ENCODE measurements around the gene SSTR4.
"Not testable (repeated sequence)": the region's sequence is repeated elsewhere in the genome, so short reads cannot be mapped to it uniquely, and the experiment has no call there.

SSTR4 gene

GRCh38 chr20:23018941-23019340, 16.2 kb upstream of the SSTR4 start:
- Histone ChIP-seq H3K4me1 (ENCODE audit: control insufficient read depth, insufficient read depth, low read length) (no peaks in the 10 kb centered on the region), H3K36me3 (ENCODE audit: control insufficient read depth, insufficient read depth, low read length) (no peaks in the 10 kb centered on the region), H3K9me3 (ENCODE audit: control insufficient read depth, insufficient read depth, low read length) (peaks cover 3% of the 10 kb centered on the region; the same call in 1 of the 2 replicates), H3K9ac (ENCODE audit: low read depth, low read length) (no peak overlapping the region), H3K27me3 (ENCODE audit: control insufficient read depth, insufficient read depth, low read length) (no peaks in the 10 kb centered on the region), H3K27ac (ENCODE audit: low read depth, low read length) (no peak overlapping the region), H3K4me3 (ENCODE audit: low read depth, low read length) (no peak overlapping the region)

GRCh38 chr20:23019403-23019802, 15.7 kb upstream of the SSTR4 start:
- no peaks in the 10 kb centered on the region for H3K27me3 ChIP-seq (ENCODE audit: control insufficient read depth, insufficient read depth, low read length)
- no peak overlapping the region for H3K27ac ChIP-seq (ENCODE audit: low read depth, low read length)
- no peaks in the 10 kb centered on the region for H3K4me1 ChIP-seq (ENCODE audit: control insufficient read depth, insufficient read depth, low read length)
- no peaks in the 10 kb centered on the region for H3K36me3 ChIP-seq (ENCODE audit: control insufficient read depth, insufficient read depth, low read length)
- H3K9ac ChIP-seq (ENCODE audit: low read depth, low read length), result no peak overlapping the region
- H3K9me3 ChIP-seq (ENCODE audit: control insufficient read depth, insufficient read depth, low read length), result peaks cover 3% of the 10 kb centered on the region; the same call in 1 of the 2 replicates
- no peak overlapping the region for H3K4me3 ChIP-seq (ENCODE audit: low read depth, low read length)

- Histone ChIP-seq H3K4me1 (ENCODE audit: control insufficient read depth, insufficient read depth, low read length) (no peaks in the 10 kb centered on the region), H3K27ac (ENCODE audit: low read depth, low read length) (no peak overlapping the region)
Observed at GRCh38 chr20:23020230-23021018, 14.7 kb upstream of the SSTR4 start.

GRCh38 chr20:23021541-23021940, 13.6 kb upstream of the SSTR4 start:
- Histone ChIP-seq H3K9me3 (ENCODE audit: control insufficient read depth, insufficient read depth, low read length) (no peaks in the 10 kb centered on the region), H3K36me3 (ENCODE audit: control insufficient read depth, insufficient read depth, low read length) (no peaks in the 10 kb centered on the region), H3K27ac (ENCODE audit: low read depth, low read length) (no peak overlapping the region), H3K4me1 (ENCODE audit: control insufficient read depth, insufficient read depth, low read length) (no peaks in the 10 kb centered on the region), H3K4me3 (ENCODE audit: low read depth, low read length) (no peak overlapping the region), H3K27me3 (ENCODE audit: control insufficient read depth, insufficient read depth, low read length) (no peaks in the 10 kb centered on the region), H3K9ac (ENCODE audit: low read depth, low read length) (no peak overlapping the region)

More at GRCh38 chr20:23020230-23021018, 14.7 kb upstream of the SSTR4 start:
- no peaks in the 10 kb centered on the region for H3K27me3 ChIP-seq (ENCODE audit: control insufficient read depth, insufficient read depth, low read length)
- no peak overlapping the region for H3K4me3 ChIP-seq (ENCODE audit: low read depth, low read length)
- H3K9me3 ChIP-seq (ENCODE audit: control insufficient read depth, insufficient read depth, low read length), result no peaks in the 10 kb centered on the region
- H3K36me3 ChIP-seq (ENCODE audit: control insufficient read depth, insufficient read depth, low read length), result no peaks in the 10 kb centered on the region
- no peak overlapping the region for H3K9ac ChIP-seq (ENCODE audit: low read depth, low read length)

- Histone ChIP-seq H3K27ac (ENCODE audit: low read depth, low read length) (no peak overlapping the region), H3K9me3 (ENCODE audit: control insufficient read depth, insufficient read depth, low read length) (no peaks in the 10 kb centered on the region), H3K9ac (ENCODE audit: low read depth, low read length) (no peak overlapping the region), H3K36me3 (ENCODE audit: control insufficient read depth, insufficient read depth, low read length) (no peaks in the 10 kb centered on the region), H3K4me3 (ENCODE audit: low read depth, low read length) (no peak overlapping the region), H3K4me1 (ENCODE audit: control insufficient read depth, insufficient read depth, low read length) (no peaks in the 10 kb centered on the region), H3K27me3 (ENCODE audit: control insufficient read depth, insufficient read depth, low read length) (no peaks in the 10 kb centered on the region)
Observed at GRCh38 chr20:23021951-23022350, 13.2 kb upstream of the SSTR4 start.

- Histone ChIP-seq H3K4me1 (ENCODE audit: control insufficient read depth, insufficient read depth, low read length) (no peaks in the 10 kb centered on the region), H3K4me3 (ENCODE audit: low read depth, low read length) (no peak overlapping the region), H3K9me3 (ENCODE audit: control insufficient read depth, insufficient read depth, low read length) (no peaks in the 10 kb centered on the region)
Observed at GRCh38 chr20:23022849-23023248, 12.3 kb upstream of the SSTR4 start.

GRCh38 chr20:23023621-23024177, 11.4 kb upstream of the SSTR4 start:
- Histone ChIP-seq H3K9ac (ENCODE audit: low read depth, low read length) (no peak overlapping the region), H3K9me3 (ENCODE audit: control insufficient read depth, insufficient read depth, low read length) (no peaks in the 10 kb centered on the region), H3K27ac (ENCODE audit: low read depth, low read length) (no peak overlapping the region), H3K36me3 (ENCODE audit: control insufficient read depth, insufficient read depth, low read length) (no peaks in the 10 kb centered on the region), H3K27me3 (ENCODE audit: control insufficient read depth, insufficient read depth, low read length) (0 out of 2 replicates have a peak, but pooled peaks cover 4% of the 10 kb centered on the region), H3K4me3 (ENCODE audit: low read depth, low read length) (no peak overlapping the region), H3K4me1 (ENCODE audit: control insufficient read depth, insufficient read depth, low read length) (no peaks in the 10 kb centered on the region)

More at GRCh38 chr20:23022849-23023248, 12.3 kb upstream of the SSTR4 start:
- H3K27ac ChIP-seq (ENCODE audit: low read depth, low read length), result no peak overlapping the region
- H3K27me3 ChIP-seq (ENCODE audit: control insufficient read depth, insufficient read depth, low read length), result 0 out of 2 replicates have a peak, but pooled peaks cover 2% of the 10 kb centered on the region
- no peaks in the 10 kb centered on the region for H3K36me3 ChIP-seq (ENCODE audit: control insufficient read depth, insufficient read depth, low read length)
- no peak overlapping the region for H3K9ac ChIP-seq (ENCODE audit: low read depth, low read length)

- Histone ChIP-seq H3K9me3 (ENCODE audit: control insufficient read depth, insufficient read depth, low read length) (no peaks in the 10 kb centered on the region), H3K4me3 (ENCODE audit: low read depth, low read length) (no peak overlapping the region), H3K9ac (ENCODE audit: low read depth, low read length) (no peak overlapping the region), H3K27ac (ENCODE audit: low read depth, low read length) (no peak overlapping the region), H3K4me1 (ENCODE audit: control insufficient read depth, insufficient read depth, low read length) (no peaks in the 10 kb centered on the region), H3K36me3 (ENCODE audit: control insufficient read depth, insufficient read depth, low read length) (no peaks in the 10 kb centered on the region), H3K27me3 (ENCODE audit: control insufficient read depth, insufficient read depth, low read length) (0 out of 2 replicates have a peak, but pooled peaks cover 4% of the 10 kb centered on the region)
Observed at GRCh38 chr20:23024701-23025100, 10.4 kb upstream of the SSTR4 start.

GRCh38 chr20:23025503-23025902, 9.6 kb upstream of the SSTR4 start:
- not testable (repeated sequence) for H3K27me3 ChIP-seq (ENCODE audit: control insufficient read depth, insufficient read depth, low read length); H3K4me1 ChIP-seq (ENCODE audit: control insufficient read depth, insufficient read depth, low read length); H3K9me3 ChIP-seq (ENCODE audit: control insufficient read depth, insufficient read depth, low read length); H3K9ac ChIP-seq (ENCODE audit: low read depth, low read length); H3K27ac ChIP-seq (ENCODE audit: low read depth, low read length); H3K36me3 ChIP-seq (ENCODE audit: control insufficient read depth, insufficient read depth, low read length); H3K4me3 ChIP-seq (ENCODE audit: low read depth, low read length)

- Histone ChIP-seq H3K4me1 (ENCODE audit: control insufficient read depth, insufficient read depth, low read length) (no peaks in the 10 kb centered on the region), H3K27ac (ENCODE audit: low read depth, low read length) (no peak overlapping the region), H3K4me3 (ENCODE audit: low read depth, low read length) (no peak overlapping the region), H3K9ac (ENCODE audit: low read depth, low read length) (no peak overlapping the region), H3K27me3 (ENCODE audit: control insufficient read depth, insufficient read depth, low read length) (peaks cover 11% of the 10 kb centered on the region; the same call in 1 of the 2 replicates), H3K36me3 (ENCODE audit: control insufficient read depth, insufficient read depth, low read length) (no peaks in the 10 kb centered on the region), H3K9me3 (ENCODE audit: control insufficient read depth, insufficient read depth, low read length) (no peaks in the 10 kb centered on the region)
Observed at GRCh38 chr20:23027721-23028120, 7.4 kb upstream of the SSTR4 start.

- H3K36me3 ChIP-seq (ENCODE audit: control insufficient read depth, insufficient read depth, low read length), result no peaks in the 10 kb centered on the region
- H3K9ac ChIP-seq (ENCODE audit: low read depth, low read length), result no peak overlapping the region
- no peaks in the 10 kb centered on the region for H3K9me3 ChIP-seq (ENCODE audit: control insufficient read depth, insufficient read depth, low read length)
- no peak overlapping the region for H3K27ac ChIP-seq (ENCODE audit: low read depth, low read length)
- no peak overlapping the region for H3K4me3 ChIP-seq (ENCODE audit: low read depth, low read length)
- no peaks in the 10 kb centered on the region for H3K4me1 ChIP-seq (ENCODE audit: control insufficient read depth, insufficient read depth, low read length)
- peaks cover 12% of the 10 kb centered on the region; the same call in 1 of the 2 replicates for H3K27me3 ChIP-seq (ENCODE audit: control insufficient read depth, insufficient read depth, low read length)
Observed at GRCh38 chr20:23028392-23028791, 6.7 kb upstream of the SSTR4 start.
